DND-41 (cell line): ENCODE data around the gene LMAN1.

Source experiments
- ATAC-seq: fragments of 200-7000 bp; cut with Tn5 transposase; 3 replicates; pipeline ENCODE4 v1.9.1; 2021; ENCODE audit warnings: low read depth; ENCODE audit not compliant: insufficient read depth
- DNase-seq: peaks from one replicate; pipeline ENCODE4 v3.0.0-alpha.2; 2020
- H2AFZ ChIP-seq: 2 replicates; pipeline ENCODE4 v1.6.0; 2012; ENCODE audit warnings: low read depth, low read length
- H3K27ac ChIP-seq: 2 replicates; pipeline ENCODE4 v1.5.1; 2012; ENCODE audit warnings: low read length, inconsistent platforms
- H3K27me3 ChIP-seq: fragments of 200-600 bp; sonication (generic); 2 replicates; pipeline ENCODE4 v1.6.0; 2012; ENCODE audit warnings: low read length, mild to moderate bottlenecking, inconsistent platforms; ENCODE audit not compliant: insufficient read depth, poor library complexity
- H3K36me3 ChIP-seq: 2 replicates; pipeline ENCODE4 v1.5.1; 2012; ENCODE audit warnings: low read length, inconsistent platforms; ENCODE audit not compliant: insufficient read depth
- H3K4me1 ChIP-seq: 2 replicates; pipeline ENCODE4 v1.5.1; 2012; ENCODE audit warnings: mild to moderate bottlenecking, low read length; ENCODE audit not compliant: insufficient read depth
- H3K4me2 ChIP-seq: 2 replicates; pipeline ENCODE4 v1.6.0; 2012; ENCODE audit warnings: mild to moderate bottlenecking, moderate library complexity, low read length, inconsistent platforms; ENCODE audit not compliant: insufficient read depth
- H3K4me3 ChIP-seq, 2 experiments: fragments of 200-600 bp in 1 of 2; shearing (Covaris generic) in 1 of 2; 2 replicates each; pipeline ENCODE4 v1.5.1; 2012 to 2016; ENCODE audit warnings: inconsistent platforms in 2 of 2, low read length in 2 of 2, mild to moderate bottlenecking in 2 of 2, low read depth in 1 of 2, moderate library complexity in 1 of 2
- H3K79me2 ChIP-seq: 2 replicates; pipeline ENCODE4 v1.6.0; 2012; ENCODE audit warnings: low read length, inconsistent platforms; ENCODE audit not compliant: insufficient read depth
- H3K9ac ChIP-seq: 2 replicates; pipeline ENCODE4 v1.6.0; 2012; ENCODE audit warnings: low read depth, mild to moderate bottlenecking, inconsistent platforms, low read length, moderate library complexity
- H3K9me3 ChIP-seq: 2 replicates; pipeline ENCODE4 v1.5.1; 2012; ENCODE audit warnings: low read length, moderate library complexity, mild to moderate bottlenecking, inconsistent platforms; ENCODE audit not compliant: insufficient read depth, severe bottlenecking
- H4K20me1 ChIP-seq: 2 replicates; pipeline ENCODE4 v1.6.0; 2012; ENCODE audit warnings: low read length; ENCODE audit not compliant: insufficient read depth
- CTCF ChIP-seq: IDR thresholded peaks from 2 replicates; pipeline ENCODE4 v1.5.1; 2012; ENCODE audit warnings: borderline replicate concordance, low read length, moderate library complexity, mild to moderate bottlenecking; ENCODE audit not compliant: poor library complexity, severe bottlenecking; ENCODE audit errors: extremely low read depth
- EZH2 ChIP-seq: IDR thresholded peaks from 3 replicates; pipeline ENCODE4 v1.6.1; 2012; ENCODE audit warnings: borderline replicate concordance, low read depth, mild to moderate bottlenecking, moderate library complexity, low read length, inconsistent platforms; ENCODE audit not compliant: severe bottlenecking

The LMAN1 gene

GRCh38 chr18:59379772-59380522 is 20.9 kb upstream of the LMAN1 start:
- Histone ChIP-seq H3K4me1 (no peaks in the 10 kb centered on the region), H4K20me1 (no peaks in the 10 kb centered on the region), H3K4me2 (no peak overlapping the region), H3K4me3 (no peak overlapping the region), H3K79me2 (no peaks in the 10 kb centered on the region), H3K27ac (no peak overlapping the region), H3K9me3 (no peaks in the 10 kb centered on the region), H2AFZ (no peak overlapping the region), H3K36me3 (no peaks in the 10 kb centered on the region), H3K9ac (no peak overlapping the region), H3K27me3 (no peaks in the 10 kb centered on the region)
- no peak for TF ChIP-seq EZH2
- ATAC-seq (no peak), DNase-seq (no peak)

- DNase-seq (no peak), ATAC-seq (no peak)
- H3K27ac ChIP-seq = no peak overlapping the region
- H4K20me1 ChIP-seq = no peaks in the 10 kb centered on the region
- no peaks in the 10 kb centered on the region for H3K27me3 ChIP-seq
- TF ChIP-seq CTCF = no peak
- no peaks in the 10 kb centered on the region for H3K4me1 ChIP-seq
- no peaks in the 10 kb centered on the region for H3K79me2 ChIP-seq
- no peak overlapping the region for H3K4me2 ChIP-seq
- H3K36me3 ChIP-seq = no peaks in the 10 kb centered on the region
- no peaks in the 10 kb centered on the region for H3K9me3 ChIP-seq
- no peak overlapping the region for H3K9ac ChIP-seq
- no peak overlapping the region for H3K4me3 ChIP-seq
- no peak overlapping the region for H2AFZ ChIP-seq
Measured at GRCh38 chr18:59377613-59378337, 18.7 kb upstream of the LMAN1 start.

- ATAC-seq (no peak), DNase-seq (no peak)
Measured at GRCh38 chr18:59376351-59376935, 17.4 kb upstream of the LMAN1 start.

More at GRCh38 chr18:59376351-59376935, 17.4 kb upstream of the LMAN1 start:
- Histone ChIP-seq H3K4me1 (no peaks in the 10 kb centered on the region), H3K79me2 (no peaks in the 10 kb centered on the region), H3K4me2 (no peak overlapping the region), H3K36me3 (no peaks in the 10 kb centered on the region), H3K9ac (no peak overlapping the region), H3K9me3 (no peaks in the 10 kb centered on the region), H4K20me1 (no peaks in the 10 kb centered on the region), H3K27ac (no peak overlapping the region), H2AFZ (no peak overlapping the region), H3K4me3 (no peak overlapping the region), H3K27me3 (no peaks in the 10 kb centered on the region)
- TF ChIP-seq CTCF (no peak), EZH2 (no peak)
